ENCODE data around the gene OR2B2.
"Not testable (repeated sequence)": the region's sequence is repeated elsewhere in the genome, so short reads cannot be mapped to it uniquely, and the experiment has no call there.

Gene OR2B2

GRCh38 chr6:27901801-27902200 lies 10.4 kb downstream of the OR2B2 start:
- DNase-seq (ENCODE audit: low spot score): no peak
- in situ Hi-C loops (cut with MboI; ENCODE audit: low sequenced_read_pairs, unreplicated experiment): no loop called here
- TF ChIP-seq CTCF (IDR thresholded peaks at IDR 0.05; ENCODE audit: borderline replicate concordance, control extremely low read depth, extremely low read depth, insufficient read depth, missing control alignments): no peak

- DNase-seq (ENCODE audit: low spot score); in situ Hi-C loops (cut with MboI; ENCODE audit: low sequenced_read_pairs, unreplicated experiment): not testable (repeated sequence)
These were observed 12.0 kb downstream of the OR2B2 start for GRCh38 chr6:27900197-27900596.

GRCh38 chr6:27899543-27899942 lies 12.7 kb downstream of the OR2B2 start:
- in situ Hi-C loops (cut with MboI; ENCODE audit: low sequenced_read_pairs, unreplicated experiment): loop anchor here (10.0 kb wide), 2 partner anchors 455 to 745 kb away; no protein-coding TSS in a partner anchor

GRCh38 chr6:27897580-27898206 lies 14.5 kb downstream of the OR2B2 start:
- in situ Hi-C loops (cut with MboI; ENCODE audit: low sequenced_read_pairs, unreplicated experiment): loop anchor here (10.0 kb wide), 2 partner anchors 457 to 743 kb away; no protein-coding TSS in a partner anchor
- no peak for TF ChIP-seq CTCF (IDR thresholded peaks at IDR 0.05; ENCODE audit: borderline replicate concordance, control extremely low read depth, extremely low read depth, insufficient read depth, missing control alignments)
- DNase-seq (ENCODE audit: low spot score): no peak

More at GRCh38 chr6:27899543-27899942, 12.7 kb downstream of the OR2B2 start:
- DNase-seq (ENCODE audit: low spot score): no peak
- TF ChIP-seq CTCF (IDR thresholded peaks at IDR 0.05; ENCODE audit: borderline replicate concordance, control extremely low read depth, extremely low read depth, insufficient read depth, missing control alignments): no peak

GRCh38 chr6:27896398-27896796 lies 15.8 kb downstream of the OR2B2 start:
- in situ Hi-C loops (cut with MboI; ENCODE audit: low sequenced_read_pairs, unreplicated experiment): loop anchor here (10.0 kb wide), 2 partner anchors 458 to 742 kb away; no protein-coding TSS in a partner anchor
- no peak for DNase-seq (ENCODE audit: low spot score)
- TF ChIP-seq CTCF (IDR thresholded peaks at IDR 0.05; ENCODE audit: borderline replicate concordance, control extremely low read depth, extremely low read depth, insufficient read depth, missing control alignments): no peak

GRCh38 chr6:27894839-27895762 lies 17.1 kb downstream of the OR2B2 start:
- peak; percentile 56 for TF ChIP-seq CTCF (IDR thresholded peaks at IDR 0.05; ENCODE audit: borderline replicate concordance, control extremely low read depth, extremely low read depth, insufficient read depth, missing control alignments)
- in situ Hi-C loops (cut with MboI; ENCODE audit: low sequenced_read_pairs, unreplicated experiment): loop anchor here (10.0 kb wide), 2 partner anchors 460 to 740 kb away; no protein-coding TSS in a partner anchor
- no peak for DNase-seq (ENCODE audit: low spot score)
